ENCODE measurements around the gene SYVN1.

The SYVN1 gene

DNA sequence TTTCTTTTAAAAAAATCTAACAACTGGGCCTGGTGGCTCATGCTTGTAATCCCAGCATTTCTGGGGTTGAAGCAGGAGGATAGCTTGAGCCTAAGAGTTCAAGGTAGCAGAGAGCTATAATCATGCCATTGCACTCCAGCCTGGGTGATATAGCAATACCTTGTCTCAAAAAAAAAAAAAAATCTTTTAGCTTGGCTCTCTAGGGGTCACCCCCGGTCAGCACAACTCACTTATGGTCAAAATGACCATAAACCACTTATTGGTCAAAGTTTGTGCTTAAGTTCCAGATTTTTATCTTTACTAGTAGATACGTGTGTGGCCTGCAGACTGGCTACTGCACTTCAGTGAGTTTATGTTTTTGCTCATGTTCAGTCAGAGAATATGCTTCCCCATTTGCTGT, 29.4 kb upstream of the SYVN1 start:
- H3K4me1 ChIP-seq (ENCODE audit: control insufficient read depth, insufficient read depth, low read length): no peaks in the 10 kb centered on the region
- ChIA-PET CTCF (interaction anchor here (0.7 kb wide), 1 partner anchor 27 kb away, joined by 3 read pairs; no protein-coding TSS in a partner anchor), POLR2A (interaction anchor here (1.3 kb wide), 1 partner anchor 29 kb away, joined by 3 read pairs; no protein-coding TSS in a partner anchor)
- no peaks in the 10 kb centered on the region for H3K36me3 ChIP-seq (ENCODE audit: control insufficient read depth in 2 of 2, insufficient read depth in 1 of 2, low read length in 2 of 2)
- TF ChIP-seq ZNF302 (tag by site-specific recombination; IDR thresholded peaks at IDR 0.05; ENCODE audit: low read depth) (no peak), ZNF785 (tag by site-specific recombination; IDR thresholded peaks at IDR 0.05) (no peak), ZSCAN16 (tag by site-specific recombination; IDR thresholded peaks at IDR 0.05) (no peak), ZSCAN30 (tag by site-specific recombination; IDR thresholded peaks at IDR 0.05) (no peak), ZFP3 (tag by site-specific recombination; IDR thresholded peaks at IDR 0.05; ENCODE audit: low read depth) (no peak), ZNF394 (tag by site-specific recombination; IDR thresholded peaks at IDR 0.05; ENCODE audit: borderline replicate concordance) (no peak), ZNF701 (tag by site-specific recombination; IDR thresholded peaks at IDR 0.05) (no peak), GLI4 (tag by site-specific recombination; IDR thresholded peaks at IDR 0.05) (no peak), ZNF354C (tag by site-specific recombination; IDR thresholded peaks at IDR 0.05; ENCODE audit: borderline replicate concordance, low read depth) (no peak), ZNF768 (tag by site-specific recombination; IDR thresholded peaks at IDR 0.05) (no peak), SETDB1 (IDR thresholded peaks at IDR 0.05; ENCODE audit: insufficient read length, low read length) (no peak), ZNF623 (tag by site-specific recombination; IDR thresholded peaks at IDR 0.05) (no peak), ZFP37 (tag by site-specific recombination; IDR thresholded peaks at IDR 0.05) (no peak), ZNF174 (tag by site-specific recombination; IDR thresholded peaks at IDR 0.05) (no peak), EGR2 (tag by site-specific recombination; IDR thresholded peaks at IDR 0.05; ENCODE audit: low read depth) (no peak)
- TF ChIP-seq, protein P1, sequence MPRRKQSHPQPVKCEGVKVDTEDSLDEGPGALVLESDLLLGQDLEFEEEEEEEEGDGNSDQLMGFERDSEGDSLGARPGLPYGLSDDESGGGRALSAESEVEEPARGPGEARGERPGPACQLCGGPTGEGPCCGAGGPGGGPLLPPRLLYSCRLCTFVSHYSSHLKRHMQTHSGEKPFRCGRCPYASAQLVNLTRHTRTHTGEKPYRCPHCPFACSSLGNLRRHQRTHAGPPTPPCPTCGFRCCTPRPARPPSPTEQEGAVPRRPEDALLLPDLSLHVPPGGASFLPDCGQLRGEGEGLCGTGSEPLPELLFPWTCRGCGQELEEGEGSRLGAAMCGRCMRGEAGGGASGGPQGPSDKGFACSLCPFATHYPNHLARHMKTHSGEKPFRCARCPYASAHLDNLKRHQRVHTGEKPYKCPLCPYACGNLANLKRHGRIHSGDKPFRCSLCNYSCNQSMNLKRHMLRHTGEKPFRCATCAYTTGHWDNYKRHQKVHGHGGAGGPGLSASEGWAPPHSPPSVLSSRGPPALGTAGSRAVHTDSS (tag by site-specific recombination; IDR thresholded peaks at IDR 0.05): no peak
- TF ChIP-seq, protein P2, sequence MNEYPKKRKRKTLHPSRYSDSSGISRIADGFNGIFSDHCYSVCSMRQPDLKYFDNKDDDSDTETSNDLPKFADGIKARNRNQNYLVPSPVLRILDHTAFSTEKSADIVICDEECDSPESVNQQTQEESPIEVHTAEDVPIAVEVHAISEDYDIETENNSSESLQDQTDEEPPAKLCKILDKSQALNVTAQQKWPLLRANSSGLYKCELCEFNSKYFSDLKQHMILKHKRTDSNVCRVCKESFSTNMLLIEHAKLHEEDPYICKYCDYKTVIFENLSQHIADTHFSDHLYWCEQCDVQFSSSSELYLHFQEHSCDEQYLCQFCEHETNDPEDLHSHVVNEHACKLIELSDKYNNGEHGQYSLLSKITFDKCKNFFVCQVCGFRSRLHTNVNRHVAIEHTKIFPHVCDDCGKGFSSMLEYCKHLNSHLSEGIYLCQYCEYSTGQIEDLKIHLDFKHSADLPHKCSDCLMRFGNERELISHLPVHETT (tag by site-specific recombination; IDR thresholded peaks at IDR 0.05): no peak
- TF ChIP-seq, protein P3, sequence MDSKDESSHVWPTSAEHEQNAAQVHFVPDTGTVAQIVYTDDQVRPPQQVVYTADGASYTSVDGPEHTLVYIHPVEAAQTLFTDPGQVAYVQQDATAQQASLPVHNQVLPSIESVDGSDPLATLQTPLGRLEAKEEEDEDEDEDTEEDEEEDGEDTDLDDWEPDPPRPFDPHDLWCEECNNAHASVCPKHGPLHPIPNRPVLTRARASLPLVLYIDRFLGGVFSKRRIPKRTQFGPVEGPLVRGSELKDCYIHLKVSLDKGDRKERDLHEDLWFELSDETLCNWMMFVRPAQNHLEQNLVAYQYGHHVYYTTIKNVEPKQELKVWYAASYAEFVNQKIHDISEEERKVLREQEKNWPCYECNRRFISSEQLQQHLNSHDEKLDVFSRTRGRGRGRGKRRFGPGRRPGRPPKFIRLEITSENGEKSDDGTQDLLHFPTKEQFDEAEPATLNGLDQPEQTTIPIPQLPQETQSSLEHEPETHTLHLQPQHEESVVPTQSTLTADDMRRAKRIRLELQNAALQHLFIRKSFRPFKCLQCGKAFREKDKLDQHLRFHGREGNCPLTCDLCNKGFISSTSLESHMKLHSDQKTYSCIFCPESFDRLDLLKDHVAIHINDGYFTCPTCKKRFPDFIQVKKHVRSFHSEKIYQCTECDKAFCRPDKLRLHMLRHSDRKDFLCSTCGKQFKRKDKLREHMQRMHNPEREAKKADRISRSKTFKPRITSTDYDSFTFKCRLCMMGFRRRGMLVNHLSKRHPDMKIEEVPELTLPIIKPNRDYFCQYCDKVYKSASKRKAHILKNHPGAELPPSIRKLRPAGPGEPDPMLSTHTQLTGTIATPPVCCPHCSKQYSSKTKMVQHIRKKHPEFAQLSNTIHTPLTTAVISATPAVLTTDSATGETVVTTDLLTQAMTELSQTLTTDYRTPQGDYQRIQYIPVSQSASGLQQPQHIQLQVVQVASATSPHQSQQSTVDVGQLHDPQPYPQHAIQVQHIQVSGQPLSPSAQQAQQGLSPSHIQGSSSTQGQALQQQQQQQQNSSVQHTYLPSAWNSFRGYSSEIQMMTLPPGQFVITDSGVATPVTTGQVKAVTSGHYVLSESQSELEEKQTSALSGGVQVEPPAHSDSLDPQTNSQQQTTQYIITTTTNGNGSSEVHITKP (tag by site-specific recombination; IDR thresholded peaks at IDR 0.05): no peak
- TF ChIP-seq, protein P4, sequence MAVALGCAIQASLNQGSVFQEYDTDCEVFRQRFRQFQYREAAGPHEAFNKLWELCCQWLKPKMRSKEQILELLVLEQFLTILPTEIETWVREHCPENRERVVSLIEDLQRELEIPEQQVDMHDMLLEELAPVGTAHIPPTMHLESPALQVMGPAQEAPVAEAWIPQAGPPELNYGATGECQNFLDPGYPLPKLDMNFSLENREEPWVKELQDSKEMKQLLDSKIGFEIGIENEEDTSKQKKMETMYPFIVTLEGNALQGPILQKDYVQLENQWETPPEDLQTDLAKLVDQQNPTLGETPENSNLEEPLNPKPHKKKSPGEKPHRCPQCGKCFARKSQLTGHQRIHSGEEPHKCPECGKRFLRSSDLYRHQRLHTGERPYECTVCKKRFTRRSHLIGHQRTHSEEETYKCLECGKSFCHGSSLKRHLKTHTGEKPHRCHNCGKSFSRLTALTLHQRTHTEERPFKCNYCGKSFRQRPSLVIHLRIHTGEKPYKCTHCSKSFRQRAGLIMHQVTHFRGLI (tag by site-specific recombination; IDR thresholded peaks at IDR 0.05): no peak
- TF ChIP-seq, protein P5, sequence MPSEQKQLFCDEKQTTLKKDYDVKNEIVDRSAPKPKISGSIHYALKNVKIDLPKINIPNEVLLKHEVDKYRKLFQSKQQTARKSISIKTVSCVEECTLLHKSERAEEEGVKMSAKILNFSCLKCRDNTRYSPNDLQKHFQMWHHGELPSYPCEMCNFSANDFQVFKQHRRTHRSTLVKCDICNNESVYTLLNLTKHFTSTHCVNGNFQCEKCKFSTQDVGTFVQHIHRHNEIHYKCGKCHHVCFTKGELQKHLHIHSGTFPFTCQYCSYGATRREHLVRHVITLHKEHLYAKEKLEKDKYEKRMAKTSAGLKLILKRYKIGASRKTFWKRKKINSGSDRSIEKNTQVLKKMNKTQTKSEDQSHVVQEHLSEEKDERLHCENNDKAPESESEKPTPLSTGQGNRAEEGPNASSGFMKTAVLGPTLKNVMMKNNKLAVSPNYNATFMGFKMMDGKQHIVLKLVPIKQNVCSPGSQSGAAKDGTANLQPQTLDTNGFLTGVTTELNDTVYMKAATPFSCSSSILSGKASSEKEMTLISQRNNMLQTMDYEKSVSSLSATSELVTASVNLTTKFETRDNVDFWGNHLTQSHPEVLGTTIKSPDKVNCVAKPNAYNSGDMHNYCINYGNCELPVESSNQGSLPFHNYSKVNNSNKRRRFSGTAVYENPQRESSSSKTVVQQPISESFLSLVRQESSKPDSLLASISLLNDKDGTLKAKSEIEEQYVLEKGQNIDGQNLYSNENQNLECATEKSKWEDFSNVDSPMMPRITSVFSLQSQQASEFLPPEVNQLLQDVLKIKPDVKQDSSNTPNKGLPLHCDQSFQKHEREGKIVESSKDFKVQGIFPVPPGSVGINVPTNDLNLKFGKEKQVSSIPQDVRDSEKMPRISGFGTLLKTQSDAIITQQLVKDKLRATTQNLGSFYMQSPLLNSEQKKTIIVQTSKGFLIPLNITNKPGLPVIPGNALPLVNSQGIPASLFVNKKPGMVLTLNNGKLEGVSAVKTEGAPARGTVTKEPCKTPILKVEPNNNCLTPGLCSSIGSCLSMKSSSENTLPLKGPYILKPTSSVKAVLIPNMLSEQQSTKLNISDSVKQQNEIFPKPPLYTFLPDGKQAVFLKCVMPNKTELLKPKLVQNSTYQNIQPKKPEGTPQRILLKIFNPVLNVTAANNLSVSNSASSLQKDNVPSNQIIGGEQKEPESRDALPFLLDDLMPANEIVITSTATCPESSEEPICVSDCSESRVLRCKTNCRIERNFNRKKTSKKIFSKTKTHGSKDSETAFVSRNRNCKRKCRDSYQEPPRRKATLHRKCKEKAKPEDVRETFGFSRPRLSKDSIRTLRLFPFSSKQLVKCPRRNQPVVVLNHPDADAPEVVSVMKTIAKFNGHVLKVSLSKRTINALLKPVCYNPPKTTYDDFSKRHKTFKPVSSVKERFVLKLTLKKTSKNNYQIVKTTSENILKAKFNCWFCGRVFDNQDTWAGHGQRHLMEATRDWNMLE (tag by site-specific recombination; conservative IDR thresholded peaks at IDR 0.05; ENCODE audit: low read depth): no peak
- H3K9me3 ChIP-seq (ENCODE audit: control insufficient read depth, insufficient read depth, low read depth, low read length): no peaks in the 10 kb centered on the region
- H3K27ac ChIP-seq (ENCODE audit: extremely low read depth, low read depth, low read length): no peak overlapping the region
- H3K4me3 ChIP-seq (ENCODE audit: low read depth, low read length): no peak overlapping the region

Data from HEK293 (cell line).